Daoy (cell line): ENCODE data around the gene FYCO1. TPM values are rescaled to one million over a fixed set of nuclear protein-coding genes. Genes with fewer than 3 reads are reported as not detected.
A peak's percentile ranks its signal among the peaks of the same experiment; 100 is the strongest.

Experiments used
- DNase-seq: peaks from one replicate; pipeline ENCODE4 v3.0.0-alpha.2; 2015; ENCODE audit warnings: low read depth
- total RNA-seq: library from RNA; depleted of rRNA; stranded (reverse); fragments of >200 nt; shearing (Covaris generic); gene quantifications from 2 replicates; pipeline ENCODE4 v1.2.3, GENCODE V29; 2014

The FYCO1 gene
- total RNA-seq, 1 experiment from 2014 or later: 3.3 TPM

GRCh38 chr3:45915518-45916231 lies 79.9 kb downstream of the FYCO1 start:
- peak; percentile 81 for DNase-seq

DNA sequence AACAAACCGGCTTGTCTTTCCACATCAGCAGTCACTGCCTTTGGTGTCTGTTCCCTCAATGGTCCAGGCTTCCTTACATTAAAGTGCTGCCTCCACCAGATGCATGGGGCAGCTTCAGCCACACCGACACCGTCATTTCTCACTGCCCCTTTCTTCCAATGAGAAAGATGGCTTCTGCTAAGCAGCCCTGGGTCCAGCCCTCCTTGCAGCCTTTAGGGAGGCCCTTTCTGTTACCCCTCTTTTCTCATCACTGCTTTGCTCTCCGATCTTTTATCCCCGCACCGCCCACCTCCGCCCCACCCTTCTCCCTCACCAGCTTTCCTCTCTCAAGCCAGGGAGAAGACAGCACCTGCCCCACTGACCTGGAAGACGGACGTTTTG lies 80.6 kb downstream of the FYCO1 start:
- DNase-seq: no peak

GRCh38 chr3:45914362-45915058 lies 81.1 kb downstream of the FYCO1 start:
- DNase-seq: no peak

- DNase-seq: no peak
Measured at GRCh38 chr3:45912435-45912834, 83.2 kb downstream of the FYCO1 start.

GRCh38 chr3:45911511-45912226 lies 84.0 kb downstream of the FYCO1 start:
- no peak for DNase-seq

DNA sequence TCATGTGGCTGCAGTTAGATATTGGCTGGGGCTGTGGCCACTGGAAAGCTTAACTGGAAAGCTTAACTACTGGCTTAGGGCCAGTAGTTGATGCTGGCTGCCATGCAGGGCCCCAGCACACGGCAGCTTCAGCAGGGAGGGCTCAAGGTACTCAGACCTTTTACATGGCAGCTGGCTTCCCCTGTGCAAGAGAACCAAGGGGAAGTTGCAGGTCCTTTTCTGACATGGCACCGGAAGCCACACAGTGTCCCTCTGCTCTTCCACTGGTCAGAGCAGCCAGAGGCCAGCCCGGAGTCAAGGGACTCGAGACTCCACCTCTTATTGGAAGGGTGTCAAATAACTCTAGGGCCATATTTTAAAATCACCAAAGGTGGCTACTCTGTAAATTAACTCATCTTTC lies 84.7 kb downstream of the FYCO1 start:
- no peak for DNase-seq

DNA sequence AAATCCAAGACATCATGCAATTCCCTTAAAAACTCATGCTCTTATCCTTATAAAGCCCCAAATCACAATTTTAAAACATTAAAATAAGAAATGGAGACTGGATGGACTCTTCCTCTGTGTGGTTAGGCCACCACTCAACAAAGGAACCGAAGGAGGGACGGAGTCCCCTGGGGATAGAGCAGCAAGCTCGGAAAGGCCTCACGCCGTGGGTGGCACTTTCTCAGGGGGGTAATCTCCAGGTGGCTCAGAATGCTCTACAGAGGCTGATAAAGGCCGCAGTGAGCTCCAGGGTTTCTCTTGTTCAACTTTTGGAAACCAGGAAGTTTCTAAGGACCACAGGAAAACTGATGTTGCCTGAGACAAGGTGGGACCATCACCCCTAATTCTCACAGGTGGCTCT lies 86.1 kb downstream of the FYCO1 start:
- DNase-seq: no peak

DNA sequence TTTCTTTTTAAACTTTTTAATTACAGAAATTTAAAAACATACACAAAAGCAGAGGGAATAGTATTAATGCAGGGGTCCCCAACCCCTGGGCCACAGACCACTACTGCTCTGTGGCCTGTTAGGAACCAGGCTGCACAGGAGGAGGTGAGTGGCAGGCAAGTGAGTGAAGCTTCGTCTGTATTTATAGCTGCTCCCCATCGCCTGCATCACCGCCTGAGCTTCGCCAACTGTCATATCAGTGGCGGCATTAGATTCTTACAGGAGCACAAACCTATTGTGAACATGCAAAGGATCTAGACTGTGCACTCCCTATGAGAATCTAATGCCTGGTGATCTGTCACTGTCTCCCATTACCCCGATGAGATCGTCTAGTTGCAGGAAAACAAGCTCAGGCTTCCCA lies 86.9 kb downstream of the FYCO1 start:
- no peak for DNase-seq

DNA sequence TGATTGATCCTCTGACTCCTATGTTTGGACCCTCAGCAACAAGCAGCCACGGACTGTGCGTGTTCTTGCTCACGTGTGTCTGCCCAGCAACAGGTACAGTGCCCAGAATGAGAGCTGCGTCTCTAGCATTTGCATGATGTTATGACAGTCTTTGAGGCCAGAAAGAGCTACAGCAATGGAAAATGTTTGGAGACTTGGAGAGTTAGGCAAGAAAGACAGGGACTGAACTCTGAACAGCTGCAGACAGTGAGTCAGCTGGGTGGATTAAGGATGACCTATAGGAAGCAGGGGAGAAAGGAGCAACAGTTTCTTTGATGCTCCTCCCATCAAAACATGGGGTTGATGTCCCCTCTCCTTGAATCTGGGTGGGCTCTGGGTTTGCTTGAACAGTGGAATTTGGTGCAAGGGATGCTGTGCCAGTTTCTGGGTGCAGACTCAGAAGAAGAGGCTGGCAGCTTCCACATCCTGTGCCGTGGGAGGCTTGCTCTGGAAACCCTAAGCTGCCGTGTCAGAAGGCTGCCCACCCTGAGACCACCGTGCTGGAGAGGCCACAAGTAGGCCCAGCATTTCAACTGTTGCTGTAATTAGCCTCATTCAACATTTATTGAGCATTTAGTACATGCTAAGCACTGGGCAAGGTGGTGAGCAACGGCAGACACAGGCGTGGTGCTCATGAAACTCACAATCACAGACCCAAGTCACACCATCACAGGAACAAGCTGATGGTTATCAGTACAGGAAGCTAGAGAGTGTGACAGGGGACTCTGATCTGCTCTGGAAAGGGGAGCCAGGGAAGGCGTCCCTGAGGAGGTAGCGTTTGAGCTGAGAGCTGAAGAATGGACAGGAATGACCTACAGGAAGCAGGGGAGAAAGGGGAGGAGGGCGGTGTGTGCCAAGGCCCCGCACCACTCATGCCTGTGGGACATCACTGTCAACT lies 87.6 kb downstream of the FYCO1 start:
- no peak for DNase-seq

DNA sequence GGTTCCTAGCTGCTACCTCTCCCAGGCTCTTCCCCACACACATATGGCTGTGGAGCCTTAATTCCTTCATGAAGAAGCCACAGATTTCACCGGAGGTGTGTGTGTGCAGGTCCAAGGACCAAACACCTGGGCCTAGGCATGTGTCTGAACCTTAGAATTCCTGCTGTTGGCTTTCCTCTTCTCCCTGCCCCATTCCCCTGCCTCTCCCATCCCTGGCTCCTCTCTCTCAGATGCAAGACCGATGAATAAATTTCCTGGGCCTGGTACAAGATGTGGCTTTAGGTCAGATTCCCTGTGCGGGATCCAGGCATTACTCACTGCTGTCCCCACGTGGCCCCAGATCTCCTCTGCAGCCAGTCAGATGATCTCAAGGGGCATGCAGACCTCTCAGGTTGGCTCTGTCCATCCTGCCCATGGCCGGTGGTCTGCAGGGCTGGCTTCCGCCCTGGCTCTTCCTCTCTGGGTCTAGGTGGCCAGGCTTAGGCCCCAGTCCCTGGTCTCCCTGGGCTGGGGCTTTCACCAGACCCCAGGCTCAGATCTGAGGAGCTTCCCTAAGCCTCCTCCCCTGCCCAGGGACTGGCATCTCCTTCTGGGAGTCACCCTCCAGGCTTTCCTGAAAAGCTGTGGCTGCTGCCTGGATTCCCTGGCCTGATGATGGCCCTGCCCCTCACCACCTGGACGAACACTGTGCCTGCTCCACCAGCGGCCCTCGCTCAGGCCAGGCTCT lies 88.8 kb downstream of the FYCO1 start:
- DNase-seq: peak; percentile 39

DNA sequence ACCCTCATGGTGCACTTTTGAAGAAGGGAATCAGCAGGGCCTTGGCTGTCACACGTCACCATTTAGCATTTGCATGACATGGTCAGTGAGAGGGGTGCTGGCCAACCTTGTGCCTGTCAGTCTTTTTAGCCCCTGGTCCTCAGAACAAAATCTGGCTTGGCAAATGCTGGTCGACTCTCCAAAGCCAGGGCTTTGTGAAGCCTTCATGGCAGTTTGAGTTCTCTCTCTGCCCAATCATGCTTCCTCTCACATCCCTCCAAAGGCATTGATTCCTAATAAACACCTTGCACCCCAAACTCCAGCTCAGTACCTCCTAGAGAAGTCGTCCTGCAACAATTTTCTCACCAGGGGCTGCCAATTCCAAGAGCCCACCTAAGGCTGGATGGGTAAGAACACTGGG lies 89.9 kb downstream of the FYCO1 start:
- DNase-seq: no peak

DNA sequence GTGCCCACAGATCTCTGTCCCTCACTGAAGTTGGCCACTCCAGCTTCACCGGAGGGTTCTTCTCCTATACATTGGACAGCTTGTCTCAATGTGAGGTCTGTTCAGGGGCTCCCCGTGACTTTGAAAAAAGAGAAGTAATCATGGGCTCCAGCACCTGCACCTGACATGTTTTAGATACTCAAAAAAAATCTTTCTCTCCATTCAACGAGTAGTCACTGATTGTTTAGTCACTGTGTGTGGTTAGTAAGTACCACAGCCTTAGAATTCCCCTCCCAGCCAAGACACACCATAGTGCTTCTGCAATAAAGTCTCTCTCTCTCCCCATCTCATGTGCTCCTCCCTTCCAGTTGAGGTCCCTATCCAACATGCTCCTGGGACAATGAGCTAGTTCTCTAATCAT lies 90.7 kb downstream of the FYCO1 start:
- no peak for DNase-seq

DNA sequence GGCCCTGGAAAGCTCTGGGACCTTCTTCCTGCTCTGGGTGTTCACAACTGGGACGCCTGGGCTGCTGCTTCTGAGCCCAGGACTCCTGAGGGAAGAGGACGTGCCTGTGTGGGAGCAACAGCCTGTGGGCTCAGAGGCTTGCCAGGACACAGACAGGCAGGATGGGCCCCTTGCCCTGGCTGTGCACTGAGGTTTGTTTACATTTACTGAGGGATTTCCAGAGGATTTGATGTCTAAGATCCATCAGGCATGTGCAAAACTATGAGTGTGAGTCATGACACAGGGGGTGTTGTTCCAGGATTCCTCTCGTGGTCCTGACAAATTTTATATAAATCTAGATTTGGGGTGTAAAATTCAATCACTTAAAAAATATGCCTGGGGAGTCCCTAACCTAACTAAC lies 98.7 kb downstream of the FYCO1 start:
- DNase-seq: peak; percentile 41

DNA sequence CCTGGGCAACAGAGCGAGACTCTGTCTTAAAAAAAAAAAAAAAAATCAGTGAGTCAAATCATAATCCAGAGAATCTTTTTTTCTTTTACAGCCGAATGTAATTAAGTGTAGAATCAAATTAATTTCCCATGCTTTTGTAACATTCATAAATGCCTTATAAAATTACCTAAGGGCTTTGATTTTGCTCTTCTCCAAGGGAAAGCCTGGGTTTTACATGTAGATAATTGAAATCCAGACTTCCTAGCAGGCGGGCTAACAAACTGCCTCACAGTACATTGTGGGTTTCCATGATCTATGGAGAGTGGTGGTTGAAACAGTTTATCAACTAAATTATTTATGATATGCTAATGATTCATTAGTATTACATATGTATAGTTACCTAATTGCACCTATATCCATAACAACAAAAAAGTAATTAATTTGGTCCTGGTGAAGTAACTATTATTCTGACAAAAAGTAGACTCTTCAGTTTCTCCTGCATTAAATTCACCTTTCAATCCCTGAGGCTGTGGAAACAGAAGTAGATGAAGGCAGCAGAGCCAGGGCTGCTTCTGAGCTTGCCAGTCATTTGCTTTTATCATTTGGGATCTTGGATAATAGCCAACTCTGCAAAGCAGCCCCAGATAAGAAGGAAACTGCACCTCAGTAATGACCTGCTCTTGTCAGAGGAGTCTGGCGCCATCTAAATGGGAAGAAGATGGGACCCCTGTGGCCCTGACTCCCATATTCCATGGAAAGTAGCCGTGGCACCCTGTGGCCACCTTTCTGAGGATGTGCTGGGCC lies 99.7 kb downstream of the FYCO1 start:
- DNase-seq: no peak

- DNase-seq: no peak
Measured at GRCh38 chr3:45894015-45894414, 101.6 kb downstream of the FYCO1 start.

GRCh38 chr3:45892161-45892560 lies 103.5 kb downstream of the FYCO1 start:
- no peak for DNase-seq

DNA sequence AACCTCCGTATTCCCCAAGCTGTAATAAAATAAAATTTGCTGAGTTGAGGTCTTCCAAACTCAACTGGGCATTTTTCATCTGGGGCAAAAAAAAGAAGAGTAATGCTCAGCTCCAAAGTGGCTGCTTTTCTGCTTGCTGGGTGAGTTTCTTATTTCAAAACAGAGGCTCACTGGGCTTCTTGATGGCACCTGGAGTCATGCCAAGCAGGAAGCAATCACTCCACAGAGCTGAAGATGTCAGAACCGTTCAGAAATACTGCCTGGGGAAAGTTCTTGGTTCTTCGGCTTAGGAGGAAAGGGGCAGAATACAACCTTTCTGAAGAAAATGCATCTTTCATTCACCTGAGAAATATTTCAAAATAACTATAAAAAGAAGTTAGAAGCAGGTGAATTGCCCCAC lies 105.2 kb downstream of the FYCO1 start:
- peak; percentile 42 for DNase-seq

DNA sequence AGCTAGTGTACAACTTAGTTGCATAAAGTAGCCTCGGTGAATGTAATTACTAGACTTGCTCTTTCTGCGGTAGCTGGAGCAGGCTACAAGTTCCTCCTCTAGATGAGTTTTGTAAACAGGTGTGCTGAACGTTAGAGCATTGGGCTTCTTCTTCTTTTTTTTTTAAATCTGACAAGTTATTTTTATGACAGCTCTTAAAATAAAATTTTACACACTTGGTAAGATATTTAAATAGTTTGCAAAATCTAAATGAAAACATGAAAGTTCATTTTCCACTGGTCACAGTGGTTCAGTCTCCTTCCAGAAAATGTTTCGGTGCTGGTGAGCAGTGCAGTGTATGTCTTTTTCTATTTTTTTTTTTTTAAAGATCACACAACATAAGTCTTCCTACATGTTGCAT lies 106.3 kb downstream of the FYCO1 start:
- DNase-seq: no peak

DNA sequence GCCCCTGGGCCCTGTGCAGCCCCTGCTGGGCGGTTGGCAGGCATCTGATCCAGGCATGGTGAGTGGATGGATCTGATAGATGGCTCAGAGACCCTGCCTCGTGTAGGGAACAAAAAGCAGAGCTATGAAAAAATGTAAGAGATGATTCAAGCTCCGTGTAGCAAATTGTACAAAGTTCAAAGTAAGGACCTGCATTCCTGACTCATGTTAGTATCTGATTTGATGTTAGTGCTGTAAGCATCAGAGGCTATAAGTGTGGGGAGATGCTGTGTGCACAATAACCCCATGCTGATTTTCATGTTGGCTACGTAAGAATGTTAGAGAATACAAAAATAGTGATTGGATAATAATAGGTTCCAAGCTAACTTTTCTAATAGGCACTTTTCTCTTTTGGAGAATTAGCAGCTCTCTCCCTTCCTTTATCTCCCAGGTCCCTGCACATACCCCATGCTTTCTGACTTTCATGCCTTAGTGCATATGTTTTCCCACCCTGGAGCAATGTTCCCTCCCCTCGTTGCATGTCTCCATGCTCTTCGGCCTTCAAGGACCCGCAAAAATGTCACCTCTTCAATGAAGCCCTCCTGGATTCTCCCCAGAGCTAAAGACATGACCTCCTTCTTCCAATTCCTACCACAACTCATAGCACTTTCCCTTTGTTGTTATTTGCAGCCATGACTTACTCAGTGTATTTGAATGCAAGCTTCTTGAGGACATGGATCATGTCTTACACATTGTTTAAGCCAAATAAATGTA lies 107.7 kb downstream of the FYCO1 start:
- DNase-seq: no peak

DNA sequence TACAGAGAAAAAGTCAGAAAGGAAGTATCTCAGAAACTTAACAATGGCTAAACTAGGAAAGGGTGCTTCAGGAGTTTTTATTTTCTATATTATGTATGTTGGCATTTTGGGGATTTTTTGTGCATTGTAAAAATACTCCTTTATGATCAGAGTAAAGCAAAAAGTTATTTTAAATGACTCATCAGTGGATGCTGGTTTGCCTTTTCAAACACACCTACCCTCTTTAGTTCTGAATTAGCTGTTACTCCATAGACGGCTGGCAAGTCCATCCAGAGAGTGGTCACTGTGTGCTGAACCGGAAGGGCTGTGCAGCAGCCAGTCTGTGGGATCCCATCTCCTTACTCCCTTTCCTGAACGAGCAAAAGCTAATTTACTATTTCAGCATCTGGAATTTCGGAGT lies 108.3 kb downstream of the FYCO1 start:
- no peak for DNase-seq
